GM19468 (cell line): Measurements from ENCODE around the gene PIM1.
"Not testable (repeated sequence)": the region's sequence is repeated elsewhere in the genome, so short reads cannot be mapped to it uniquely, and the experiment has no call there.

Source experiments
- ATAC-seq: cut with Tn5 transposase; IDR thresholded peaks from one replicate; pipeline ENCODE4 v1.9.1; 2021; ENCODE audit warnings: mild to moderate bottlenecking, moderate library complexity, moderate number of reproducible peaks; ENCODE audit not compliant: unreplicated experiment; ENCODE audit errors: extremely low read depth

PIM1 gene

GRCh38 chr6:37169496-37170272, at the start of gene PIM1:
Gene PIM1, plus strand, starts transcription at chr6:37170152. Its CDS starts 424 bp downstream, at chr6:37170576.
- peak; percentile 23 for ATAC-seq

- no peak for ATAC-seq
Measured at GRCh38 chr6:37121556-37121955, 48.4 kb upstream of the PIM1 start.

GRCh38 chr6:37122861-37123260, 47.1 kb upstream of the PIM1 start:
- ATAC-seq: no peak

GRCh38 chr6:37123957-37124729, 45.8 kb upstream of the PIM1 start:
- no peak for ATAC-seq

GRCh38 chr6:37125774-37126492, 44.0 kb upstream of the PIM1 start:
- no peak for ATAC-seq

- no peak for ATAC-seq
Measured at GRCh38 chr6:37126493-37126958, 43.4 kb upstream of the PIM1 start.

- no peak for ATAC-seq
Measured at GRCh38 chr6:37126961-37127616, 42.9 kb upstream of the PIM1 start.

GRCh38 chr6:37127961-37128862, 41.7 kb upstream of the PIM1 start:
- no peak for ATAC-seq

GRCh38 chr6:37128863-37129443, 41.0 kb upstream of the PIM1 start:
- ATAC-seq: not testable (repeated sequence)

- ATAC-seq: no peak
Measured at GRCh38 chr6:37129566-37129965, 40.4 kb upstream of the PIM1 start.

- no peak for ATAC-seq
Measured at GRCh38 chr6:37130704-37131103, 39.2 kb upstream of the PIM1 start.

GRCh38 chr6:37131104-37131959, 38.6 kb upstream of the PIM1 start:
- no peak for ATAC-seq

- ATAC-seq: no peak
Measured at GRCh38 chr6:37131960-37132253, 38.0 kb upstream of the PIM1 start.

GRCh38 chr6:37134036-37134395, 35.9 kb upstream of the PIM1 start:
- no peak for ATAC-seq

- no peak for ATAC-seq
Measured at GRCh38 chr6:37134396-37135191, 35.4 kb upstream of the PIM1 start.

GRCh38 chr6:37135835-37136694, 33.9 kb upstream of the PIM1 start:
- ATAC-seq: no peak

- ATAC-seq: no peak
Measured at GRCh38 chr6:37136821-37137200, 33.1 kb upstream of the PIM1 start.
